Measurements from ENCODE around the gene HBZ. TPM values are rescaled to one million over a fixed set of nuclear protein-coding genes. Genes with fewer than 3 reads are reported as not detected.
A peak's percentile ranks its signal among the peaks of the same experiment; 100 is the strongest.
"Not testable (repeated sequence)": the region's sequence is repeated elsewhere in the genome, so short reads cannot be mapped to it uniquely, and the experiment has no call there.

HBZ gene
- 1 to 10 TPM in 2 of 3 donors, under 1 TPM in 1; 0.98 to 3.1 (median 1.1) TPM for polyA plus RNA-seq (ENCODE audit: insufficient read length in 3 of 3)

GRCh38 chr16:152141-153128 lies at the start of gene HBZ:
Gene HBZ, plus strand, starts transcription at chr16:152644. Its CDS starts 266 bp downstream, at chr16:152910.
- no peak for DNase-seq (ENCODE audit: low read depth in 3 of 3, low spot score in 2 of 3)

GRCh38 chr16:104355-104754 lies 48.1 kb upstream of the HBZ start:
- DNase-seq (ENCODE audit: low read depth in 3 of 3, low spot score in 2 of 3), result no peak

GRCh38 chr16:104928-105327 lies 47.5 kb upstream of the HBZ start:
- no peak for DNase-seq (ENCODE audit: low read depth in 3 of 3, low spot score in 2 of 3)

GRCh38 chr16:105521-105920 lies 46.9 kb upstream of the HBZ start:
- no peak for DNase-seq (ENCODE audit: low read depth in 3 of 3, low spot score in 2 of 3)

GRCh38 chr16:106623-107324 lies 45.7 kb upstream of the HBZ start:
- peak in 2 of 3 donors; percentile 63 for DNase-seq (ENCODE audit: low read depth in 3 of 3, low spot score in 2 of 3)

- DNase-seq (ENCODE audit: low read depth in 3 of 3, low spot score in 2 of 3), result no peak
Measured at GRCh38 chr16:112153-112840, 40.1 kb upstream of the HBZ start.

GRCh38 chr16:114327-114726 lies 38.1 kb upstream of the HBZ start:
- no peak for DNase-seq (ENCODE audit: low read depth in 3 of 3, low spot score in 2 of 3)

- DNase-seq (ENCODE audit: low read depth in 3 of 3, low spot score in 2 of 3), result no peak
Measured at GRCh38 chr16:116015-116414, 36.4 kb upstream of the HBZ start.

GRCh38 chr16:117379-118365 lies 34.8 kb upstream of the HBZ start:
- no peak for DNase-seq (ENCODE audit: low read depth in 3 of 3, low spot score in 2 of 3)

GRCh38 chr16:118857-119256 lies 33.6 kb upstream of the HBZ start:
- no peak for DNase-seq (ENCODE audit: low read depth in 3 of 3, low spot score in 2 of 3)

- DNase-seq (ENCODE audit: low read depth in 3 of 3, low spot score in 2 of 3), result no peak
Measured at GRCh38 chr16:119295-119694, 33.1 kb upstream of the HBZ start.

GRCh38 chr16:119835-120491 lies 32.5 kb upstream of the HBZ start:
- no peak for DNase-seq (ENCODE audit: low read depth in 3 of 3, low spot score in 2 of 3)

GRCh38 chr16:120756-121155 lies 31.7 kb upstream of the HBZ start:
- no peak for DNase-seq (ENCODE audit: low read depth in 3 of 3, low spot score in 2 of 3)

GRCh38 chr16:122361-122760 lies 30.1 kb upstream of the HBZ start:
- DNase-seq (ENCODE audit: low read depth in 3 of 3, low spot score in 2 of 3), result no peak

- not testable (repeated sequence) for DNase-seq (ENCODE audit: low read depth in 3 of 3, low spot score in 2 of 3)
Measured at GRCh38 chr16:123558-124350, 28.7 kb upstream of the HBZ start.

GRCh38 chr16:125011-125410 lies 27.4 kb upstream of the HBZ start:
- no peak for DNase-seq (ENCODE audit: low read depth in 3 of 3, low spot score in 2 of 3)

GRCh38 chr16:129075-129474 lies 23.4 kb upstream of the HBZ start:
- no peak for DNase-seq (ENCODE audit: low read depth in 3 of 3, low spot score in 2 of 3)

GRCh38 chr16:130533-131173 lies 21.8 kb upstream of the HBZ start:
- no peak for DNase-seq (ENCODE audit: low read depth in 3 of 3, low spot score in 2 of 3)

Data from right renal cortex interstitium (tissue), 3 donors.